ENCODE results near the gene KRT15.

The KRT15 gene

GRCh38 chr17:41563607-41564170 is 45.0 kb upstream of the KRT15 start:
- Histone ChIP-seq H3K27ac (ENCODE audit: low read length) (no peak overlapping the region), H3K36me3 (replicated peaks; ENCODE audit: insufficient read depth, low read length) (no peaks in the 10 kb centered on the region), H3K27me3 (replicated peaks; ENCODE audit: insufficient read depth, low read length) (peaks cover 5% of the 10 kb centered on the region; the same call in 1 of the 2 replicates), H3K9me2 (replicated peaks; ENCODE audit: insufficient read depth, low read length) (no peaks in the 10 kb centered on the region), H2AFZ (ENCODE audit: low read length) (no peak overlapping the region), H3K4me1 (ENCODE audit: low read length) (0 out of 2 replicates have a peak, but pooled peaks cover 3% of the 10 kb centered on the region), H3F3A (ENCODE audit: insufficient read depth, low read length) (no peaks in the 10 kb centered on the region), H3K4me2 (ENCODE audit: low read depth, low read length) (no peak overlapping the region), H4K20me1 (ENCODE audit: insufficient read depth, low read length) (no peaks in the 10 kb centered on the region), H3K79me2 (ENCODE audit: low read length) (no peaks in the 10 kb centered on the region), H3K9me3 (replicated peaks; ENCODE audit: insufficient read depth, low read length) (no peaks in the 10 kb centered on the region), H3K9ac (ENCODE audit: low read length) (no peak overlapping the region), H3K4me3 (ENCODE audit: low read length) (no peak overlapping the region)
- TF ChIP-seq CTCF (IDR thresholded peaks at IDR 0.05; ENCODE audit: low read length) (no peak), EZH2phosphoT487 (IDR thresholded peaks at IDR 0.05; ENCODE audit: low read length) (no peak), EZH2 (optimal IDR thresholded peaks at IDR 0.05; ENCODE audit: low read depth, low read length) (no peak)
- DNase-seq = no peak

- no peak overlapping the region for H3K4me2 ChIP-seq (ENCODE audit: low read depth, low read length)
- H3K9ac ChIP-seq (ENCODE audit: low read length) = no peak overlapping the region
- H3F3A ChIP-seq (ENCODE audit: insufficient read depth, low read length) = no peaks in the 10 kb centered on the region
- no peaks in the 10 kb centered on the region for H3K9me3 ChIP-seq (replicated peaks; ENCODE audit: insufficient read depth, low read length)
- no peak overlapping the region for H3K4me3 ChIP-seq (ENCODE audit: low read length)
- H3K27ac ChIP-seq (ENCODE audit: low read length) = no peak overlapping the region
- DNase-seq = no peak
- H4K20me1 ChIP-seq (ENCODE audit: insufficient read depth, low read length) = no peaks in the 10 kb centered on the region
- H3K27me3 ChIP-seq (replicated peaks; ENCODE audit: insufficient read depth, low read length) = peaks cover 16% of the 10 kb centered on the region
- 0 out of 2 replicates have a peak, but pooled peaks cover 3% of the 10 kb centered on the region for H3K4me1 ChIP-seq (ENCODE audit: low read length)
- no peak overlapping the region for H2AFZ ChIP-seq (ENCODE audit: low read length)
- H3K79me2 ChIP-seq (ENCODE audit: low read length) = no peaks in the 10 kb centered on the region
- H3K9me2 ChIP-seq (replicated peaks; ENCODE audit: insufficient read depth, low read length) = no peaks in the 10 kb centered on the region
- no peaks in the 10 kb centered on the region for H3K36me3 ChIP-seq (replicated peaks; ENCODE audit: insufficient read depth, low read length)
- TF ChIP-seq EZH2 (optimal IDR thresholded peaks at IDR 0.05; ENCODE audit: low read depth, low read length) (no peak), EZH2phosphoT487 (IDR thresholded peaks at IDR 0.05; ENCODE audit: low read length) (no peak), CTCF (IDR thresholded peaks at IDR 0.05; ENCODE audit: low read length) (no peak)
Measured at GRCh38 chr17:41561554-41561953, 42.9 kb upstream of the KRT15 start.

- Histone ChIP-seq H3K4me3 (ENCODE audit: low read length) (no peak overlapping the region), H3K9me2 (replicated peaks; ENCODE audit: insufficient read depth, low read length) (no peaks in the 10 kb centered on the region), H3K79me2 (ENCODE audit: low read length) (no peaks in the 10 kb centered on the region), H2AFZ (ENCODE audit: low read length) (no peak overlapping the region), H4K20me1 (ENCODE audit: insufficient read depth, low read length) (no peaks in the 10 kb centered on the region), H3K9me3 (replicated peaks; ENCODE audit: insufficient read depth, low read length) (no peaks in the 10 kb centered on the region), H3F3A (ENCODE audit: insufficient read depth, low read length) (no peaks in the 10 kb centered on the region), H3K4me1 (ENCODE audit: low read length) (0 out of 2 replicates have a peak, but pooled peaks cover 3% of the 10 kb centered on the region), H3K27me3 (replicated peaks; ENCODE audit: insufficient read depth, low read length) (peaks cover 29% of the 10 kb centered on the region), H3K9ac (ENCODE audit: low read length) (no peak overlapping the region), H3K27ac (ENCODE audit: low read length) (no peak overlapping the region), H3K4me2 (ENCODE audit: low read depth, low read length) (no peak overlapping the region), H3K36me3 (replicated peaks; ENCODE audit: insufficient read depth, low read length) (no peaks in the 10 kb centered on the region)
- DNase-seq = no peak
- TF ChIP-seq EZH2 (optimal IDR thresholded peaks at IDR 0.05; ENCODE audit: low read depth, low read length) = no peak
- TF ChIP-seq CTCF (IDR thresholded peaks at IDR 0.05; ENCODE audit: low read length) = no peak
- no peak for TF ChIP-seq EZH2phosphoT487 (IDR thresholded peaks at IDR 0.05; ENCODE audit: low read length)
Measured at GRCh38 chr17:41559548-41559947, 40.9 kb upstream of the KRT15 start.
